Activated CD4-positive, alpha-beta memory T cell treated with anti-CD3 and anti-CD28 coated beads, Interleukin-2, amount 10 ng/mL, durations not matched to agents 7 days and 5 days (primary cell): ENCODE measurements around the gene STX1A. TPM values are rescaled to one million over a fixed set of nuclear protein-coding genes. Genes with fewer than 3 reads are reported as not detected.
A peak's percentile ranks its signal among the peaks of the same experiment; 100 is the strongest.

ENCODE experiments used
- CTCF ChIA-PET: fragments of 350-600 bp; sonication (Branson Sonifier 250); formaldehyde crosslinking; loops from one replicate; lab custom pipeline; 2021; ENCODE audit warnings: antibody characterized with exemption, inconsistent platforms; lab: Charles Lee
- POLR2A ChIA-PET: fragments of 350-600 bp; sonication (Branson Sonifier 250); formaldehyde crosslinking; loops from one replicate; lab custom pipeline; 2021; ENCODE audit warnings: antibody characterized with exemption; lab: Charles Lee
- DNase-seq: peaks from one replicate; pipeline ENCODE4 v3.0.0-alpha.2; 2020
- H3K27ac Mint-ChIP-seq: one replicate; pipeline ENCODE4 v1.8.0; 2021; ENCODE audit warnings: mild to moderate bottlenecking, mixed read lengths
- H3K27me3 Mint-ChIP-seq: one replicate; pipeline ENCODE4 v1.8.0; 2021; ENCODE audit warnings: mixed read lengths
- H3K36me3 Mint-ChIP-seq: one replicate; pipeline ENCODE4 v1.8.0; 2021; ENCODE audit warnings: low read depth, mixed read lengths
- H3K4me1 Mint-ChIP-seq: one replicate; pipeline ENCODE4 v1.8.0; 2021; ENCODE audit warnings: mixed read lengths
- H3K4me3 Mint-ChIP-seq: one replicate; pipeline ENCODE4 v1.8.0; 2021; ENCODE audit warnings: mild to moderate bottlenecking, mixed read lengths
- H3K9me3 Mint-ChIP-seq: one replicate; pipeline ENCODE4 v1.8.0; 2021; ENCODE audit warnings: mixed read lengths
- total RNA-seq, 2 experiments: library from RNA; stranded (reverse); gene quantifications; one replicate each; pipeline ENCODE4 v1.2.3, GENCODE V29; 2021

The STX1A gene
- total RNA-seq, result 10 to 100 TPM; 27.9 to 30.7 TPM

GRCh38 chr7:73718905-73719805 is at the start of gene STX1A:
Gene STX1A, minus strand, starts transcription at chr7:73719669. Its CDS starts 38 bp downstream, at chr7:73719631.
- peak; percentile 80 for DNase-seq
- no peaks in the 10 kb centered on the region for H3K9me3 Mint-ChIP-seq
- peak within 1 kb of the TSS; percentile 75 for H3K4me3 Mint-ChIP-seq
- peaks cover 17% of the 10 kb centered on the region for H3K27me3 Mint-ChIP-seq
- H3K27ac Mint-ChIP-seq, result peak within 1 kb of the TSS; percentile 70
- POLR2A ChIA-PET, result interaction anchor here (1.0 to 1.8 kb wide), 5 partner anchors 16 to 198 kb away, joined by 3 to 7 read pairs (median 5); partner anchors contain the start of genes ABHD11, BAZ1B, BUD23 and DNAJC30
- peaks cover 13% of the 10 kb centered on the region for H3K36me3 Mint-ChIP-seq
- H3K4me1 Mint-ChIP-seq, result peaks cover 33% of the 10 kb centered on the region
- CTCF ChIA-PET, result interaction anchor here (0.5 to 2.2 kb wide), 3 partner anchors 14 to 246 kb away, joined by 3 to 10 read pairs (median 3); no protein-coding TSS in a partner anchor

GRCh38 chr7:73768641-73769480 is 49.4 kb upstream of the STX1A start:
- POLR2A ChIA-PET, result no interaction called here
- H3K36me3 Mint-ChIP-seq, result no peaks in the 10 kb centered on the region

GRCh38 chr7:73766556-73767229 is 47.2 kb upstream of the STX1A start:
- H3K9me3 Mint-ChIP-seq, result no peaks in the 10 kb centered on the region
- DNase-seq, result no peak
- H3K4me3 Mint-ChIP-seq, result no peak overlapping the region
- H3K27me3 Mint-ChIP-seq, result peaks cover 29% of the 10 kb centered on the region
- peaks cover 8% of the 10 kb centered on the region for H3K4me1 Mint-ChIP-seq
- POLR2A ChIA-PET, result no interaction called here
- H3K27ac Mint-ChIP-seq, result no peak overlapping the region
- CTCF ChIA-PET, result no interaction called here
- H3K36me3 Mint-ChIP-seq, result no peaks in the 10 kb centered on the region

More at GRCh38 chr7:73768641-73769480, 49.4 kb upstream of the STX1A start:
- Mint-ChIP-seq H3K9me3 (no peaks in the 10 kb centered on the region), H3K27me3 (peaks cover 35% of the 10 kb centered on the region), H3K27ac (no peak overlapping the region), H3K4me3 (no peak overlapping the region), H3K4me1 (peaks cover 8% of the 10 kb centered on the region)
- DNase-seq, result no peak
- CTCF ChIA-PET, result no interaction called here

- Mint-ChIP-seq H3K4me3 (no peak overlapping the region), H3K4me1 (peaks cover 5% of the 10 kb centered on the region), H3K9me3 (no peaks in the 10 kb centered on the region), H3K36me3 (no peaks in the 10 kb centered on the region), H3K27ac (no peak overlapping the region), H3K27me3 (peaks cover 5% of the 10 kb centered on the region)
- no peak for DNase-seq
- ChIA-PET POLR2A (no interaction called here), CTCF (no interaction called here)
Measured at GRCh38 chr7:73762659-73762999, 43.2 kb upstream of the STX1A start.

- H3K9me3 Mint-ChIP-seq, result no peaks in the 10 kb centered on the region
- peaks cover 3% of the 10 kb centered on the region for H3K27me3 Mint-ChIP-seq
- ChIA-PET POLR2A (no interaction called here), CTCF (no interaction called here)
- H3K4me3 Mint-ChIP-seq, result no peak overlapping the region
- H3K36me3 Mint-ChIP-seq, result no peaks in the 10 kb centered on the region
- H3K4me1 Mint-ChIP-seq, result peaks cover 3% of the 10 kb centered on the region
- no peak for DNase-seq
- no peak overlapping the region for H3K27ac Mint-ChIP-seq
Measured at GRCh38 chr7:73761854-73762658, 42.6 kb upstream of the STX1A start.

- H3K36me3 Mint-ChIP-seq, result no peaks in the 10 kb centered on the region
- H3K27ac Mint-ChIP-seq, result no peak overlapping the region
- no peak for DNase-seq
- H3K27me3 Mint-ChIP-seq, result no peaks in the 10 kb centered on the region
- no peak overlapping the region for H3K4me3 Mint-ChIP-seq
- POLR2A ChIA-PET, result no interaction called here
- no peaks in the 10 kb centered on the region for H3K4me1 Mint-ChIP-seq
- no peaks in the 10 kb centered on the region for H3K9me3 Mint-ChIP-seq
- CTCF ChIA-PET, result no interaction called here
Measured at GRCh38 chr7:73758581-73759138, 39.2 kb upstream of the STX1A start.

- Mint-ChIP-seq H3K9me3 (no peaks in the 10 kb centered on the region), H3K27me3 (peaks cover 9% of the 10 kb centered on the region), H3K36me3 (no peaks in the 10 kb centered on the region), H3K4me1 (no peaks in the 10 kb centered on the region), H3K27ac (no peak overlapping the region), H3K4me3 (no peak overlapping the region)
- POLR2A ChIA-PET, result no interaction called here
- CTCF ChIA-PET, result no interaction called here
- DNase-seq, result no peak
Measured at GRCh38 chr7:73749931-73750776, 30.7 kb upstream of the STX1A start.

GRCh38 chr7:73746378-73746777 is 26.9 kb upstream of the STX1A start:
- H3K9me3 Mint-ChIP-seq, result no peaks in the 10 kb centered on the region
- POLR2A ChIA-PET, result no interaction called here
- no peak overlapping the region for H3K27ac Mint-ChIP-seq
- no peaks in the 10 kb centered on the region for H3K36me3 Mint-ChIP-seq
- no peaks in the 10 kb centered on the region for H3K4me1 Mint-ChIP-seq
- CTCF ChIA-PET, result no interaction called here
- DNase-seq, result no peak
- no peak overlapping the region for H3K4me3 Mint-ChIP-seq
- H3K27me3 Mint-ChIP-seq, result peaks cover 6% of the 10 kb centered on the region

GRCh38 chr7:73742753-73743641 is 23.5 kb upstream of the STX1A start:
- CTCF ChIA-PET, result no interaction called here
- Mint-ChIP-seq H3K27ac (no peak overlapping the region), H3K9me3 (no peaks in the 10 kb centered on the region), H3K4me1 (peaks cover 3% of the 10 kb centered on the region), H3K27me3 (no peaks in the 10 kb centered on the region), H3K4me3 (no peak overlapping the region), H3K36me3 (no peaks in the 10 kb centered on the region)
- no peak for DNase-seq
- POLR2A ChIA-PET, result no interaction called here

GRCh38 chr7:73742338-73742752 is 22.9 kb upstream of the STX1A start:
- no peaks in the 10 kb centered on the region for H3K9me3 Mint-ChIP-seq
- ChIA-PET CTCF (no interaction called here), POLR2A (no interaction called here)
- H3K4me1 Mint-ChIP-seq, result peaks cover 10% of the 10 kb centered on the region
- no peak overlapping the region for H3K27ac Mint-ChIP-seq
- no peaks in the 10 kb centered on the region for H3K27me3 Mint-ChIP-seq
- no peak overlapping the region for H3K4me3 Mint-ChIP-seq
- no peak for DNase-seq
- H3K36me3 Mint-ChIP-seq, result no peaks in the 10 kb centered on the region

- Mint-ChIP-seq H3K9me3 (no peaks in the 10 kb centered on the region), H3K27ac (no peak overlapping the region), H3K36me3 (no peaks in the 10 kb centered on the region), H3K4me3 (no peak overlapping the region), H3K27me3 (no peaks in the 10 kb centered on the region), H3K4me1 (peaks cover 13% of the 10 kb centered on the region)
- POLR2A ChIA-PET, result no interaction called here
- CTCF ChIA-PET, result interaction anchor here (1.0 kb wide), 1 partner anchor 135 kb away, joined by 4 read pairs; no protein-coding TSS in a partner anchor
- no peak for DNase-seq
Measured at GRCh38 chr7:73741600-73741999, 22.1 kb upstream of the STX1A start.
